WTC11 (cell line): ENCODE measurements around the gene CDA. TPM values are rescaled to one million over a fixed set of nuclear protein-coding genes. Genes with fewer than 3 reads are reported as not detected.
A peak's percentile ranks its signal among the peaks of the same experiment; 100 is the strongest.
"Not testable (repeated sequence)": the region's sequence is repeated elsewhere in the genome, so short reads cannot be mapped to it uniquely, and the experiment has no call there.

Experiments used
- ATAC-seq: fragments of 200-7000 bp; cut with Tn5 transposase; 2 replicates; pipeline ENCODE4 v1.10.0; 2021; ENCODE audit warnings: mild to moderate bottlenecking, moderate library complexity
- CTCF ChIA-PET: fragments of 300-600 bp; sonication (Branson Sonifier 250); formaldehyde crosslinking; loops from one replicate; lab custom pipeline; 2021; ENCODE audit warnings: antibody characterized with exemption; lab: Charles Lee
- POLR2A ChIA-PET: fragments of 350-600 bp; sonication (Branson Sonifier 250); formaldehyde crosslinking; loops from one replicate; lab custom pipeline; 2021; ENCODE audit warnings: antibody characterized with exemption; lab: Charles Lee
- DNase-seq: peaks from one replicate; pipeline ENCODE4 v3.0.0; 2021; ENCODE audit warnings: low spot score
- H3K27ac Mint-ChIP-seq: 2 replicates; pipeline ENCODE4 v1.8.0; 2021; ENCODE audit warnings: mixed read lengths
- H3K27me3 Mint-ChIP-seq: 2 replicates; pipeline ENCODE4 v1.8.0; 2021; ENCODE audit warnings: low read depth, mild to moderate bottlenecking, moderate library complexity, mixed read lengths
- H3K36me3 Mint-ChIP-seq: 2 replicates; pipeline ENCODE4 v1.8.0; 2021; ENCODE audit warnings: mixed read lengths
- H3K4me1 Mint-ChIP-seq: 2 replicates; pipeline ENCODE4 v1.8.0; 2022; ENCODE audit warnings: mixed read lengths
- H3K4me3 Mint-ChIP-seq: 2 replicates; pipeline ENCODE4 v1.8.0; 2021; ENCODE audit warnings: mild to moderate bottlenecking, moderate library complexity, mixed read lengths
- H3K9me3 Mint-ChIP-seq: 2 replicates; pipeline ENCODE4 v1.8.0; 2021; ENCODE audit warnings: mixed read lengths
- CTCF ChIP-seq: fragments of 200-600 bp; IDR thresholded peaks from 2 replicates; pipeline ENCODE4 v1.8.0; 2022; ENCODE audit warnings: antibody characterized with exemption
- FOXK1 ChIP-seq: sonication (generic); formaldehyde crosslinking; IDR thresholded peaks from 2 replicates; pipeline ENCODE4 v1.8.0; 2022; ENCODE audit warnings: mild to moderate bottlenecking, moderate library complexity, missing genetic modification reagents
- MYBL2 ChIP-seq: sonication (generic); formaldehyde crosslinking; IDR thresholded peaks from 2 replicates; pipeline ENCODE4 v1.8.1; 2023; ENCODE audit warnings: mild to moderate bottlenecking, moderate library complexity, missing genetic modification reagents
- NFYB ChIP-seq: sonication (generic); formaldehyde crosslinking; conservative IDR thresholded peaks from 2 replicates; pipeline ENCODE4 v1.8.0; 2022; ENCODE audit warnings: low read depth, missing genetic modification reagents
- RELA ChIP-seq: sonication (generic); formaldehyde crosslinking; IDR thresholded peaks from 2 replicates; pipeline ENCODE4 v1.8.1; 2022; ENCODE audit warnings: missing genetic modification reagents, mild to moderate bottlenecking, borderline replicate concordance
- SMAD3 ChIP-seq: sonication (generic); formaldehyde crosslinking; IDR thresholded peaks from 2 replicates; pipeline ENCODE4 v1.8.0; 2022; ENCODE audit warnings: missing genetic modification reagents, mild to moderate bottlenecking, borderline replicate concordance
- ZNF232 ChIP-seq: sonication (generic); formaldehyde crosslinking; IDR thresholded peaks from 2 replicates; pipeline ENCODE4 v1.8.0; 2022; ENCODE audit warnings: mild to moderate bottlenecking, missing genetic modification reagents
- ZNF263 ChIP-seq: sonication (generic); formaldehyde crosslinking; IDR thresholded peaks from 2 replicates; pipeline ENCODE4 v1.8.1; 2022; ENCODE audit warnings: low read depth, mild to moderate bottlenecking, moderate library complexity, missing genetic modification reagents
- total RNA-seq: library from RNA; stranded (reverse); gene quantifications from 3 replicates; pipeline ENCODE4 v1.2.3, GENCODE V29; 2021
- TF ChIP-seq, protein P1 (sequence below): sonication (generic); formaldehyde crosslinking; conservative IDR thresholded peaks from 2 replicates; pipeline ENCODE4 v1.8.1; 2023; ENCODE audit warnings: mild to moderate bottlenecking, low read depth, missing genetic modification reagents, moderate library complexity
- TF ChIP-seq, protein P2 (sequence below): sonication (generic); formaldehyde crosslinking; IDR thresholded peaks from 2 replicates; pipeline ENCODE4 v1.8.1; 2023; ENCODE audit warnings: mild to moderate bottlenecking, missing genetic modification reagents, moderate library complexity
- TF ChIP-seq, protein P3 (sequence below): sonication (generic); formaldehyde crosslinking; IDR thresholded peaks from 2 replicates; pipeline ENCODE4 v1.8.0; 2022; ENCODE audit warnings: mild to moderate bottlenecking, missing genetic modification reagents

Gene CDA
- total RNA-seq, 1 experiment from 2014 or later: 12.5 TPM

DNA sequence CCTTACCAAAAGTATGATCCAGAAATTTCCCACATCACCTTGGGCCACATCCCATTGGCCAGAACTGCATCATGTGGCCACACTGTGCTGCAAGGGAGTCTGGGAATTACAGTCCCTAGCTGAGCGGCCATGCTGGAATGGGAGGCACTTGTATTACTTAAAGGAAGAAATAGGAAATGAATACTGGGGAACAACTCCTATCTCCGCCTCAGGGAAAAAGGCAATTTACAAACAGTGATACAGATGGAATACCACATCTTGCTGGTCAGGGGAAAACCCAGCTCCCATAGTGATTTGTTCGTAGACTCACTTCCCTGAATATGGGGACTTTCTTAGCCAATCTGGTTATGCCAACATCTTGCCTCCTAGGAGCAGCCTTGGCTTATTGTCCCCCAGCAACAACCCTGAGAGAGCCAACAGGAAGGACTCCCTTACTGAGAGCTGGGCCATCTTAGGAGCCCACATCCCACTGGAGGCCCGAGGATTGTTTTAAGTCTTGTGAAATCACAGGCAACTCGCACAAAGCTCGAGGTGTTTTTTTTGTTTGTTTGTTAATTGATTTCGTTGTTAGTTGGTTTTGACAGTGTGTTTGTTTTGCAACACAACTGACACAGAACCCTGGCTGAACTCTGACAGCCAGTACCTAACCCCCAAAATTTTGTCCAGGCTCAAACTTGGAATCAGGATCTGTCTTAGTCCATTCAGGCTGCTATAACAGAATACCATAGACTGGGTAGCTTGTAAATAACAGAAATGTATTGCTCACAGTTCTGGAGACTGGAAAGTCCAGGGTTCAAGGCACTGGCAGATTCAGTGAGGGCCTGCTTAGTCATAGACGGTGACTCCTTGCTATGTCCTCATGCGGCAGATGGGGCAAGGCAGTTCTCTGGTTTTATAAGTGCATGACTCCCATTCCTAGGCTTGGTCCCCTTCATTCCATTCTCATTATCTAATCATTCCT lies 14.9 kb downstream of the CDA start:
- ChIA-PET POLR2A (no interaction called here), CTCF (interaction anchor here (0.8 kb wide), 1 partner anchor 29 kb away, joined by 4 read pairs; no protein-coding TSS in a partner anchor)
- H3K4me1 Mint-ChIP-seq: peaks cover 5% of the 10 kb centered on the region
- TF ChIP-seq, protein P1, sequence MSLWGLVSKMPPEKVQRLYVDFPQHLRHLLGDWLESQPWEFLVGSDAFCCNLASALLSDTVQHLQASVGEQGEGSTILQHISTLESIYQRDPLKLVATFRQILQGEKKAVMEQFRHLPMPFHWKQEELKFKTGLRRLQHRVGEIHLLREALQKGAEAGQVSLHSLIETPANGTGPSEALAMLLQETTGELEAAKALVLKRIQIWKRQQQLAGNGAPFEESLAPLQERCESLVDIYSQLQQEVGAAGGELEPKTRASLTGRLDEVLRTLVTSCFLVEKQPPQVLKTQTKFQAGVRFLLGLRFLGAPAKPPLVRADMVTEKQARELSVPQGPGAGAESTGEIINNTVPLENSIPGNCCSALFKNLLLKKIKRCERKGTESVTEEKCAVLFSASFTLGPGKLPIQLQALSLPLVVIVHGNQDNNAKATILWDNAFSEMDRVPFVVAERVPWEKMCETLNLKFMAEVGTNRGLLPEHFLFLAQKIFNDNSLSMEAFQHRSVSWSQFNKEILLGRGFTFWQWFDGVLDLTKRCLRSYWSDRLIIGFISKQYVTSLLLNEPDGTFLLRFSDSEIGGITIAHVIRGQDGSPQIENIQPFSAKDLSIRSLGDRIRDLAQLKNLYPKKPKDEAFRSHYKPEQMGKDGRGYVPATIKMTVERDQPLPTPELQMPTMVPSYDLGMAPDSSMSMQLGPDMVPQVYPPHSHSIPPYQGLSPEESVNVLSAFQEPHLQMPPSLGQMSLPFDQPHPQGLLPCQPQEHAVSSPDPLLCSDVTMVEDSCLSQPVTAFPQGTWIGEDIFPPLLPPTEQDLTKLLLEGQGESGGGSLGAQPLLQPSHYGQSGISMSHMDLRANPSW (CRISPR knock-in tag): no peak
- TF ChIP-seq, protein P2, sequence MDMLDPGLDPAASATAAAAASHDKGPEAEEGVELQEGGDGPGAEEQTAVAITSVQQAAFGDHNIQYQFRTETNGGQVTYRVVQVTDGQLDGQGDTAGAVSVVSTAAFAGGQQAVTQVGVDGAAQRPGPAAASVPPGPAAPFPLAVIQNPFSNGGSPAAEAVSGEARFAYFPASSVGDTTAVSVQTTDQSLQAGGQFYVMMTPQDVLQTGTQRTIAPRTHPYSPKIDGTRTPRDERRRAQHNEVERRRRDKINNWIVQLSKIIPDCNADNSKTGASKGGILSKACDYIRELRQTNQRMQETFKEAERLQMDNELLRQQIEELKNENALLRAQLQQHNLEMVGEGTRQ (CRISPR knock-in tag): peak; percentile 84
- TF ChIP-seq ZNF232 (CRISPR knock-in tag) (no peak), NFYB (peak; percentile 46)
- TF ChIP-seq, protein P3, sequence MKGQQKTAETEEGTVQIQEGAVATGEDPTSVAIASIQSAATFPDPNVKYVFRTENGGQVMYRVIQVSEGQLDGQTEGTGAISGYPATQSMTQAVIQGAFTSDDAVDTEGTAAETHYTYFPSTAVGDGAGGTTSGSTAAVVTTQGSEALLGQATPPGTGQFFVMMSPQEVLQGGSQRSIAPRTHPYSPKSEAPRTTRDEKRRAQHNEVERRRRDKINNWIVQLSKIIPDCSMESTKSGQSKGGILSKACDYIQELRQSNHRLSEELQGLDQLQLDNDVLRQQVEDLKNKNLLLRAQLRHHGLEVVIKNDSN (CRISPR knock-in tag): peak; percentile 87
- H3K27me3 Mint-ChIP-seq: no peaks in the 10 kb centered on the region
- peaks cover 11% of the 10 kb centered on the region for H3K9me3 Mint-ChIP-seq
- no peak overlapping the region for H3K27ac Mint-ChIP-seq
- no peak overlapping the region for H3K4me3 Mint-ChIP-seq
- DNase-seq (no peak), ATAC-seq (no peak)
- peaks cover 3% of the 10 kb centered on the region for H3K36me3 Mint-ChIP-seq

DNA sequence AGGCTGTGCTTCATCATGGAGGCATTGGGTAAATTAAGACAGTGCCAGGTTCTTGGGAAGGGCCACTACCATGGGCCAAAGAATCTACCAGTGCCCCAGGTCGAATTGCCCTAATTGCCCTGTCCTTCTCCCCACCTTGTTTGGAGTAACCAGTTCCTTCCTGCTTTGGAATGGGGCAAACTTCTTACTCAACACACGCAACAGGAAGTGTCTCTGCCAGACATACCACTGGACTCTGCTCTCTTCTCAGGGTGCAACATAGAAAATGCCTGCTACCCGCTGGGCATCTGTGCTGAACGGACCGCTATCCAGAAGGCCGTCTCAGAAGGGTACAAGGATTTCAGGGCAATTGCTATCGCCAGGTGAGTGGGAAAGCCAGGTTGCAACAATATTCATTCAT lies 15.8 kb downstream of the CDA start:
- DNase-seq (no peak), ATAC-seq (no peak)
- Mint-ChIP-seq H3K27me3 (no peaks in the 10 kb centered on the region), H3K36me3 (peaks cover 3% of the 10 kb centered on the region), H3K9me3 (peaks cover 8% of the 10 kb centered on the region), H3K27ac (no peak overlapping the region), H3K4me1 (peaks cover 9% of the 10 kb centered on the region), H3K4me3 (no peak overlapping the region)
- ChIA-PET POLR2A (no interaction called here), CTCF (no interaction called here)
- no peak for TF ChIP-seq SMAD3 (CRISPR knock-in tag)
- no peak for TF ChIP-seq RELA (CRISPR knock-in tag)
- TF ChIP-seq MYBL2: no peak
- TF ChIP-seq ZNF263 (CRISPR knock-in tag): no peak
- TF ChIP-seq CTCF: no peak
- TF ChIP-seq FOXK1 (CRISPR knock-in tag): no peak

DNA sequence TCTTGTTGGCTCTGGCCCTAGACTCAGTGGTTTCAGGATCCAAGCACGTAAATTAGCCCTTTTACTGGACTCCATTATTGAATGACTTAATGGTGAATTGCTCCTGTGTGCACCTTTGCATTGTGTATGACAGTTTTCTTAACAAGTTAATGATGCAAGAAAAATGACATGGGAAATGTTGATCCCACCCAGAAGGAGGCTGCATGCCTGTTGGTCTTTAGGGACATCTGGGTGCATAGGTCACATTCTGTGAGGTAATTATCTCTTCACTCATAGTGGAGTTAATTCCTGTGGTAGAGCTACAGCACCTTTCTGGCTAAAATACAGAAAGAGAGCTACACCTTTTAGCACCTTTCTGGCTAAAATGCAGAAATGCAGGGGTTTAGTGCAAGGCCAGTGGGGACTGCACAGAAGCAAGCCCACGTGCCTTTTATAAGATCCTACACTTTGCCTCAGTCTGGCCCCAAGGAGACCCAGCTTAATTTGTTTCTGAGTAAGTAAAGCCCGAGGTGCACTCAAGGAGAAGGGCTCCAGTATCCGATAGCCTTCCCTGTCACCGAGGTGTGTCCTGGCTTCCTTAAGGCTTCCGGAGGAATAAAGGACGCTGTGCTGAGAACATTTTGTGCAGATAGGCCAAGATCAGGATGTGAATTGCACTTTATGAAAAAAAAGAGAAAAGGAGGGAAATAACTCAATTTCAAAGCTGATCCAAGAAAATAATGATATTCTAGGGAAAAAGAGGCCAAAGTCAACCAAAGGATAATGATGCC lies 18.1 kb downstream of the CDA start:
- H3K36me3 Mint-ChIP-seq, H3K27me3 Mint-ChIP-seq, H3K4me3 Mint-ChIP-seq, DNase-seq, H3K9me3 Mint-ChIP-seq, H3K4me1 Mint-ChIP-seq, H3K27ac Mint-ChIP-seq, ATAC-seq, POLR2A ChIA-PET: not testable (repeated sequence)
- CTCF ChIA-PET: interaction anchor here (0.6 to 1.9 kb wide), 5 partner anchors 27 to 56 kb away, joined by 3 to 9 read pairs (median 4); no protein-coding TSS in a partner anchor
